ENCODE measurements around the gene REX1BD. TPM values are rescaled to one million over a fixed set of nuclear protein-coding genes. Genes with fewer than 3 reads are reported as not detected.

REX1BD gene
- total RNA-seq, 1 experiment from 2014 or later: 44.8 TPM

GRCh38 chr19:18637673-18638630 is 49.4 kb downstream of the REX1BD start:
- H3K36me3 ChIP-seq (ENCODE audit: low read depth): no peaks in the 10 kb centered on the region
- H2AFZ ChIP-seq: no peak overlapping the region
- intact Hi-C loops (cut with micrococcal nuclease; ENCODE audit: unreplicated experiment): loop anchor here (2.0 kb wide), 1 partner anchor 41 kb away; no protein-coding TSS in a partner anchor
- H3K27me3 ChIP-seq (ENCODE audit: insufficient read depth, low read depth): no peaks in the 10 kb centered on the region
- peaks cover 18% of the 10 kb centered on the region for H3K4me1 ChIP-seq (replicated peaks; ENCODE audit: insufficient read depth)
- H3F3A ChIP-seq (ENCODE audit: insufficient read depth, low read depth): peaks cover 21% of the 10 kb centered on the region
- H3K4me3 ChIP-seq: peak overlapping the region; percentile 94
- peaks cover 3% of the 10 kb centered on the region; the same call in 1 of the 2 replicates for H4K20me1 ChIP-seq (ENCODE audit: insufficient read depth)
- H3K9me3 ChIP-seq (ENCODE audit: insufficient read depth, low read depth): no peaks in the 10 kb centered on the region
- peak overlapping the region; percentile 92 for H3K4me2 ChIP-seq
- TF ChIP-seq EZH2 (IDR thresholded peaks at IDR 0.05; ENCODE audit: low read depth): no peak
- no peak for TF ChIP-seq CTCF (conservative IDR thresholded peaks at IDR 0.05)
- CTCF ChIA-PET: interaction anchor here (0.7 kb wide), 1 partner anchor 182 kb away, joined by 5 read pairs; no protein-coding TSS in a partner anchor
- no peaks in the 10 kb centered on the region for H3K9me2 ChIP-seq (ENCODE audit: insufficient read depth)
- DNase-seq: peak; percentile 50 to 54
- peaks cover 38% of the 10 kb centered on the region for H3K79me2 ChIP-seq (ENCODE audit: low read depth)
- POLR2A ChIA-PET (ENCODE audit: unreplicated experiment): interaction anchor here (0.7 kb wide), 1 partner anchor 114 kb away, joined by 14 read pairs; no protein-coding TSS in a partner anchor
- BruUV-seq (replicated peaks): TSS peak; percentile 25
- H3K27ac ChIP-seq: no peak overlapping the region

GRCh38 chr19:18639706-18640243 is 51.2 kb downstream of the REX1BD start:
- Histone ChIP-seq H3K79me2 (ENCODE audit: low read depth) (peaks cover 38% of the 10 kb centered on the region), H2AFZ (no peak overlapping the region), H3K9me2 (ENCODE audit: insufficient read depth) (no peaks in the 10 kb centered on the region), H3K4me1 (replicated peaks; ENCODE audit: insufficient read depth) (peaks cover 18% of the 10 kb centered on the region), H3K9me3 (ENCODE audit: insufficient read depth, low read depth) (no peaks in the 10 kb centered on the region), H3K27ac (no peak overlapping the region), H3K4me2 (no peak overlapping the region), H4K20me1 (ENCODE audit: insufficient read depth) (peaks cover 10% of the 10 kb centered on the region; the same call in 1 of the 2 replicates), H3K27me3 (ENCODE audit: insufficient read depth, low read depth) (no peaks in the 10 kb centered on the region), H3K4me3 (no peak overlapping the region), H3F3A (ENCODE audit: insufficient read depth, low read depth) (peaks cover 20% of the 10 kb centered on the region), H3K36me3 (ENCODE audit: low read depth) (no peaks in the 10 kb centered on the region)
- no peak for TF ChIP-seq EZH2 (IDR thresholded peaks at IDR 0.05; ENCODE audit: low read depth)
- no peak for TF ChIP-seq CTCF (conservative IDR thresholded peaks at IDR 0.05)
- intact Hi-C loops (cut with micrococcal nuclease; ENCODE audit: unreplicated experiment): no loop called here
- POLR2A ChIA-PET (ENCODE audit: unreplicated experiment): no interaction called here
- CTCF ChIA-PET: no interaction called here
- DNase-seq: no peak
- no TSS peak for BruUV-seq (replicated peaks)

Other genes with a start within 250 kb of the REX1BD start
- gene PGPEP1, start 248.2 kb upstream of the REX1BD start, total RNA-seq (2021): 42.0 and 53.6 TPM in 2 replicates
- gene GDF15, start 202.6 kb upstream of the REX1BD start, total RNA-seq (2021): 15.1 and 17.2 TPM in 2 replicates
- gene LRRC25, start 191.2 kb upstream of the REX1BD start, total RNA-seq (2021): not detected in 2 replicates
- gene SSBP4, start 169.4 kb upstream of the REX1BD start, total RNA-seq (2021): 56.6 and 65.2 TPM in 2 replicates
- 129 and 142 TPM in 2 replicates for gene ISYNA1, start 150.7 kb upstream of the REX1BD start, total RNA-seq (2021)
- 12.9 and 14.6 TPM in 2 replicates for gene ELL, start 66.7 kb upstream of the REX1BD start, total RNA-seq (2021)
- gene FKBP8, start 45.2 kb upstream of the REX1BD start, total RNA-seq (2021): 231 and 320 TPM in 2 replicates
- 97.0 and 101 TPM in 2 replicates for gene KXD1, start 30.9 kb upstream of the REX1BD start, total RNA-seq (2021)
- 1,141 and 1,151 TPM in 2 replicates for gene UBA52, start 16.9 kb upstream of the REX1BD start, total RNA-seq (2021)
- 0.46 and 2.8 TPM in 2 replicates for gene CRLF1, start 18.0 kb downstream of the REX1BD start, total RNA-seq (2021)
- gene TMEM59L, start 24.1 kb downstream of the REX1BD start, total RNA-seq (2021): 0.65 and 2.5 TPM in 2 replicates
- gene KLHL26, start 48.2 kb downstream of the REX1BD start, total RNA-seq (2021): 11.8 and 12.5 TPM in 2 replicates
- 13.3 and 16.6 TPM in 2 replicates for gene CRTC1, start 94.9 kb downstream of the REX1BD start, total RNA-seq (2021)
- not detected in 2 replicates for gene COMP, start 202.5 kb downstream of the REX1BD start, total RNA-seq (2021)
- gene UPF1, start 243.2 kb downstream of the REX1BD start, total RNA-seq (2021): 78.8 and 93.0 TPM in 2 replicates